H1 (cell line): ENCODE results near the gene GAB3. TPM values are rescaled to one million over a fixed set of nuclear protein-coding genes. Genes with fewer than 3 reads are reported as not detected.
A peak's percentile ranks its signal among the peaks of the same experiment; 100 is the strongest.

Experiments used
- CTCF ChIA-PET: fragments of 300-600 bp; sonication (Branson Sonifier 250); formaldehyde crosslinking; loops from one replicate; lab custom pipeline; 2021; ENCODE audit not compliant: partially characterized antibody; lab: Charles Lee
- POLR2A ChIA-PET: fragments of 300-600 bp; sonication (Branson Sonifier 250); formaldehyde crosslinking; loops from one replicate; lab custom pipeline; 2021; ENCODE audit warnings: inconsistent platforms; ENCODE audit not compliant: partially characterized antibody; lab: Charles Lee
- DNase-seq, 2 experiments: peaks; one replicate each; pipeline versions ENCODE4 v3.0.0 to v3.0.0-alpha.2; 2010 to 2022; ENCODE audit warnings: low spot score in 2 of 2, low read depth in 1 of 2, mixed read lengths in 1 of 2
- FAIRE-seq: peaks from 2 replicates; lab custom pipeline; 2011; peaks lifted over from hg19 to GRCh38; lab: Jason Lieb, UNC
- H2AFZ ChIP-seq: 2 replicates; pipeline ENCODE4 v1.8.1; 2012; ENCODE audit warnings: low read length, inconsistent platforms
- H2AK5ac ChIP-seq: 2 replicates; pipeline ENCODE4 v1.6.1; 2013; ENCODE audit warnings: low read depth, low read length
- H2BK120ac ChIP-seq: replicated peaks from 2 replicates; pipeline ENCODE3; 2013; ENCODE audit warnings: low read depth, low read length, inconsistent platforms
- H2BK12ac ChIP-seq: 2 replicates; pipeline ENCODE4 v1.6.1; 2013; ENCODE audit warnings: low read depth, low read length
- H2BK15ac ChIP-seq: 2 replicates; pipeline ENCODE4 v1.6.1; 2013; ENCODE audit warnings: low read length
- H2BK20ac ChIP-seq: 2 replicates; pipeline ENCODE4 v1.6.1; 2013; ENCODE audit warnings: low read length
- H2BK5ac ChIP-seq: 2 replicates; pipeline ENCODE4 v1.6.1; 2013; ENCODE audit warnings: low read depth, low read length
- H3K14ac ChIP-seq: 2 replicates; pipeline ENCODE4 v1.6.1; 2013; ENCODE audit warnings: inconsistent platforms; ENCODE audit not compliant: insufficient read length
- H3K18ac ChIP-seq: 2 replicates; pipeline ENCODE4 v1.6.1; 2013; ENCODE audit warnings: low read length; ENCODE audit errors: extremely low read depth
- H3K23ac ChIP-seq: 2 replicates; pipeline ENCODE4 v1.6.1; 2013; ENCODE audit warnings: inconsistent platforms; ENCODE audit not compliant: insufficient read length
- H3K23me2 ChIP-seq: 2 replicates; pipeline ENCODE4 v1.6.1; 2013; ENCODE audit warnings: low read depth, low read length
- H3K27ac ChIP-seq: 2 replicates; pipeline ENCODE4 v1.6.1; 2011; ENCODE audit warnings: low read depth, low read length, inconsistent platforms
- H3K27me3 ChIP-seq, 4 experiments: replicated peaks in 1 of 4; 1 replicate in 1 of 4; 2 replicates in 3 of 4; pipeline versions ENCODE4 v1.6.1 to v1.8.1; 2011 to 2013; ENCODE audit warnings: low read length in 3 of 4, mild to moderate bottlenecking in 3 of 4, inconsistent platforms in 2 of 4, mixed read lengths in 2 of 4, moderate library complexity in 1 of 4; ENCODE audit not compliant: control insufficient read depth in 3 of 4, insufficient read depth in 3 of 4; ENCODE audit errors: extremely low read depth in 1 of 4
- H3K36me3 ChIP-seq, 4 experiments: 2 replicates each; pipeline versions ENCODE4 v1.6.1 to v1.8.1; 2011 to 2013; ENCODE audit warnings: mild to moderate bottlenecking in 4 of 4, low read length in 3 of 4, moderate library complexity in 2 of 4, control low read depth in 1 of 4, inconsistent platforms in 1 of 4; ENCODE audit not compliant: insufficient read depth in 4 of 4, control insufficient read depth in 2 of 4
- H3K4ac ChIP-seq: replicated peaks from 2 replicates; pipeline ENCODE3; 2013; ENCODE audit warnings: low read length, low read depth, mixed read lengths, inconsistent platforms; ENCODE audit not compliant: insufficient read length
- H3K4me1 ChIP-seq, 4 experiments: replicated peaks in 1 of 4; 1 replicate in 1 of 4; 2 replicates in 3 of 4; pipeline versions ENCODE4 v1.6.1 to v1.8.1; 2011 to 2013; ENCODE audit warnings: low read length in 3 of 4, inconsistent platforms in 2 of 4, mixed read lengths in 1 of 4; ENCODE audit not compliant: insufficient read depth in 4 of 4, control insufficient read depth in 3 of 4
- H3K4me2 ChIP-seq, 2 experiments: 2 replicates each; pipeline versions ENCODE4 v1.6.1 to v1.8.1; 2011 to 2013; ENCODE audit warnings: low read depth in 2 of 2, low read length in 2 of 2, control low read depth in 1 of 2, inconsistent platforms in 1 of 2, mild to moderate bottlenecking in 1 of 2; ENCODE audit not compliant: insufficient read depth in 1 of 2
- H3K4me3 ChIP-seq, 4 experiments: fragments of 200-600, 300-600 bp in 1 of 4; sonication (generic), shearing (Covaris generic), sonication (Bioruptor Twin) in 1 of 4; 2 replicates each; pipeline versions ENCODE4 v1.5.1 to v1.8.1; 2011 to 2016; ENCODE audit warnings: low read length in 4 of 4, low read depth in 3 of 4, control low read depth in 2 of 4, inconsistent platforms in 2 of 4, mild to moderate bottlenecking in 2 of 4, mixed read lengths in 1 of 4, moderate library complexity in 1 of 4; ENCODE audit not compliant: insufficient read depth in 2 of 4; ENCODE audit errors: extremely low read depth in 1 of 4
- H3K56ac ChIP-seq: replicated peaks from 2 replicates; pipeline ENCODE3; 2013; ENCODE audit warnings: low read depth, mild to moderate bottlenecking, mixed read lengths, low read length, inconsistent platforms; ENCODE audit not compliant: insufficient read length
- H3K79me1 ChIP-seq: 2 replicates; pipeline ENCODE4 v1.6.1; 2013; ENCODE audit warnings: low read depth, low read length, control low read depth
- H3K79me2 ChIP-seq, 2 experiments: 2 replicates each; pipeline versions ENCODE4 v1.6.1 to v1.8.1; 2012 to 2013; ENCODE audit warnings: low read length in 2 of 2, mild to moderate bottlenecking in 2 of 2, inconsistent platforms in 1 of 2; ENCODE audit not compliant: insufficient read depth in 2 of 2, control insufficient read depth in 1 of 2
- H3K9ac ChIP-seq, 4 experiments: replicated peaks in 1 of 4; 1 replicate in 1 of 4; 2 replicates in 3 of 4; pipeline versions ENCODE4 v1.6.1 to v1.8.1; 2011 to 2013; ENCODE audit warnings: low read depth in 3 of 4, low read length in 3 of 4, control low read depth in 2 of 4, mild to moderate bottlenecking in 2 of 4, moderate library complexity in 2 of 4, inconsistent platforms in 1 of 4; ENCODE audit errors: extremely low read depth in 1 of 4
- H3K9me3 ChIP-seq, 2 experiments: 2 replicates each; pipeline versions ENCODE4 v1.6.1 to v1.8.1; 2012 to 2013; ENCODE audit warnings: mild to moderate bottlenecking in 2 of 2, moderate library complexity in 2 of 2, control low read depth in 1 of 2, inconsistent platforms in 1 of 2, low read depth in 1 of 2, low read length in 1 of 2, mixed read lengths in 1 of 2; ENCODE audit not compliant: insufficient read depth in 2 of 2
- H4K20me1 ChIP-seq, 2 experiments: replicated peaks in 1 of 2; 2 replicates each; pipeline versions ENCODE3 to v1.8.1; 2011 to 2013; ENCODE audit warnings: inconsistent platforms in 2 of 2, low read length in 2 of 2, mild to moderate bottlenecking in 1 of 2; ENCODE audit not compliant: insufficient read depth in 2 of 2, control insufficient read depth in 1 of 2
- H4K5ac ChIP-seq: 2 replicates; pipeline ENCODE4 v1.6.1; 2013; ENCODE audit warnings: low read length, low read depth, mixed read lengths, inconsistent platforms; ENCODE audit not compliant: insufficient read length
- H4K8ac ChIP-seq: 2 replicates; pipeline ENCODE4 v1.8.0; 2013; ENCODE audit warnings: mild to moderate bottlenecking, moderate library complexity, low read length, inconsistent platforms; ENCODE audit not compliant: insufficient read depth; ENCODE audit errors: extremely low read depth
- H4K91ac ChIP-seq: replicated peaks from 2 replicates; pipeline ENCODE3; 2013; ENCODE audit warnings: low read length, mixed read lengths, inconsistent platforms; ENCODE audit not compliant: insufficient read length
- CREB1 ChIP-seq: IDR thresholded peaks from 2 replicates; pipeline ENCODE4 v1.6.1; 2012; ENCODE audit warnings: inconsistent platforms
- E2F6 ChIP-seq: IDR thresholded peaks from 2 replicates; pipeline ENCODE4 v1.6.1; 2012; ENCODE audit warnings: inconsistent platforms
- EP300 ChIP-seq, 2 experiments: IDR thresholded peaks; 1 replicate in 1 of 2; 2 replicates in 1 of 2; pipeline ENCODE4 v1.6.1; 2011 to 2012; ENCODE audit warnings: low read depth in 2 of 2, low read length in 2 of 2, mild to moderate bottlenecking in 2 of 2, borderline replicate concordance in 1 of 2, inconsistent platforms in 1 of 2, moderate library complexity in 1 of 2
- WGBS, 2 experiments: shearing (Covaris generic) in 1 of 2; methylation state at CpG; one replicate each; pipeline versions ENCODE4 v1.1.6 to v1.1.7; 2013 to 2015; ENCODE audit warnings: low lambda C conversion rate in 2 of 2, mixed read lengths in 2 of 2, inconsistent platforms in 1 of 2, low coverage in 1 of 2, missing lambda C conversion rate in 1 of 2; ENCODE audit not compliant: insufficient replicate concordance in 2 of 2, insufficient coverage in 1 of 2, insufficient read length in 1 of 2; ENCODE audit errors: extremely low coverage in 1 of 2, missing lambda C conversion rate in 1 of 2; 5-methylcytosine and 5-hydroxymethylcytosine counted together
- polyA plus RNA-seq, 7 experiments: library from polyadenylated mRNA; depleted of rRNA in 3 of 7; stranded (reverse) in 5 of 7; unstranded in 2 of 7; fragments of >200 nt in 5 of 7; fragments of 200-250 nt in 2 of 7; gene quantifications; 1 replicate in 5 of 7; 2 replicates in 1 of 7; 4 replicates in 1 of 7; pipeline versions ENCODE4 v1.2.1 to v1.2.3, GENCODE V29; 2011 to 2013; ENCODE audit warnings: missing spikeins in 2 of 7, mixed read lengths in 2 of 7
- total RNA-seq: library from RNA; stranded (reverse); fragmentation: NEBNext Ultra II Directional; extraction: Animal tissue kit (Norgen Biotek cat#: 25700); gene quantifications from 2 replicates; pipeline ENCODE4 v1.2.1, GENCODE V29; 2021
- TF ChIP-seq, protein P1 (sequence below), 3 experiments: IDR thresholded peaks; 1 replicate in 2 of 3; 2 replicates in 1 of 3; pipeline versions ENCODE4 v1.5.1 to v1.6.1; 2011; ENCODE audit warnings: low read length in 3 of 3, mild to moderate bottlenecking in 3 of 3, inconsistent platforms in 2 of 3, low read depth in 1 of 3, moderate library complexity in 1 of 3; ENCODE audit not compliant: insufficient read depth in 1 of 3; ENCODE audit errors: control extremely low read depth in 1 of 3

The GAB3 gene
- total and polyA plus RNA-seq, 2 of the 8 experiments (the other 6 are each of a cell fraction or from before 2014, with no cell fraction given): 0.48 to 1.2 TPM

DNA sequence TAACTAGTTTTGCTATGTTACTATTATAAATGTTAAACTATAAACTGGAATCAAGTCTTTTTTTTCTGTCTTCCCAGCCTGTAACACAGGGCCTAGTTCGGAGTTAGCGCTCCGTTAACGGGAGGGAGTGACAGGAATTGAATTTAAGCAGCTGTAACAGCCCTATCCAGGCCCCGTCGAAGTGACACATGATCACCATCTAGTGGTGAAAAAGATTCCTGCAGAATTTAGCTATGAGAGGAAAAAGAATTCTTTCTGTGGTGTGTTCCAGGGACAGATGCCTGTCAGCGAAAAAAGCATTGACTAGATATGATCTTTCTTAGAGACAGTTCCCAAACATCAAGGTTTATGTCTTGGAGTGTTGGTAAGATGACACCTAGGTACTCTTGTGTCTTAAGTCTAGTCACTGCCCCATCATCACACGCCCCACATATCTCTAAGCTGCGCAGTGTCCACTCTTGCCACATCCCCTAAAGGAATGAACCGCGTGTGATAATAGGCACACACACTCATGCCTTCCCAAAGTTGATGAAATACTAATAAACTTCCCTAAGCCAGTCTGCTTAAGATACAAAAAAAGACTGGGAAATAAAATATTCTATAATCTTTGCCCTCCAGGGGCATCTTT, 2.1 kb downstream of the GAB3 start:
- Histone ChIP-seq H3K27ac (no peak overlapping the region), H3K79me1 (no peaks in the 10 kb centered on the region), H3K23ac (no peak overlapping the region), H3K27me3 (peaks cover 8 to 29% (median 27%) of the 10 kb centered on the region in 4 experiments), H3K9ac (no peak overlapping the region), H3K36me3 (no peaks in the 10 kb centered on the region), H3K18ac (no peak overlapping the region), H3K56ac (no peak overlapping the region), H2BK5ac (no peak overlapping the region), H2AK5ac (no peak overlapping the region), H3K14ac (no peak overlapping the region), H3K4ac (no peak overlapping the region), H4K5ac (no peak overlapping the region), H3K4me1 (no peaks in the 10 kb centered on the region), H2BK15ac (no peak overlapping the region), H3K9me3 (no peaks in the 10 kb centered on the region), H2BK12ac (no peak overlapping the region), H3K4me3 (no peak overlapping the region), H2BK120ac (no peak overlapping the region), H4K91ac (no peak overlapping the region), H4K20me1 (peaks cover 0 to 2% of the 10 kb centered on the region in 2 experiments), H2AFZ (no peak overlapping the region), H3K23me2 (peaks cover 2% of the 10 kb centered on the region; the same call in 1 of the 2 replicates), H3K4me2 (no peak overlapping the region), H2BK20ac (no peak overlapping the region), H3K79me2 (no peaks in the 10 kb centered on the region), H4K8ac (no peak overlapping the region)
- DNase-seq: no peak
- CTCF ChIA-PET: interaction anchor here (0.9 to 3.6 kb wide), 12 partner anchors 9 to 156 kb away, joined by 3 to 22 read pairs (median 6); no protein-coding TSS in a partner anchor
- FAIRE-seq: peak; percentile 97
- POLR2A ChIA-PET: no interaction called here
- 63% methylated on average over 9 of the region's 11 CpGs; no CpG with 5 or more reads in 1 of the 2 experiments for WGBS, 2 experiments
- no peak for TF ChIP-seq CREB1
- TF ChIP-seq E2F6: no peak
- no peak for TF ChIP-seq EP300 (IDR thresholded peaks at IDR 0.05; ENCODE audit: borderline replicate concordance in 1 of 2, low read depth in 2 of 2, low read length in 2 of 2)
- TF ChIP-seq, protein P1, sequence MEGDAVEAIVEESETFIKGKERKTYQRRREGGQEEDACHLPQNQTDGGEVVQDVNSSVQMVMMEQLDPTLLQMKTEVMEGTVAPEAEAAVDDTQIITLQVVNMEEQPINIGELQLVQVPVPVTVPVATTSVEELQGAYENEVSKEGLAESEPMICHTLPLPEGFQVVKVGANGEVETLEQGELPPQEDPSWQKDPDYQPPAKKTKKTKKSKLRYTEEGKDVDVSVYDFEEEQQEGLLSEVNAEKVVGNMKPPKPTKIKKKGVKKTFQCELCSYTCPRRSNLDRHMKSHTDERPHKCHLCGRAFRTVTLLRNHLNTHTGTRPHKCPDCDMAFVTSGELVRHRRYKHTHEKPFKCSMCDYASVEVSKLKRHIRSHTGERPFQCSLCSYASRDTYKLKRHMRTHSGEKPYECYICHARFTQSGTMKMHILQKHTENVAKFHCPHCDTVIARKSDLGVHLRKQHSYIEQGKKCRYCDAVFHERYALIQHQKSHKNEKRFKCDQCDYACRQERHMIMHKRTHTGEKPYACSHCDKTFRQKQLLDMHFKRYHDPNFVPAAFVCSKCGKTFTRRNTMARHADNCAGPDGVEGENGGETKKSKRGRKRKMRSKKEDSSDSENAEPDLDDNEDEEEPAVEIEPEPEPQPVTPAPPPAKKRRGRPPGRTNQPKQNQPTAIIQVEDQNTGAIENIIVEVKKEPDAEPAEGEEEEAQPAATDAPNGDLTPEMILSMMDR (IDR thresholded peaks at IDR 0.05; ENCODE audit: control extremely low read depth in 1 of 3, insufficient read depth in 1 of 3, low read depth in 1 of 3, low read length in 3 of 3): peak in 2 of 3 experiments; percentile 59 to 61; a peak in 3 of 4 replicates
